Measurements from ENCODE around the gene CYP4F8.
A peak's percentile ranks its signal among the peaks of the same experiment; 100 is the strongest.

Gene CYP4F8

GRCh38 chr19:15631817-15632216 lies 16.8 kb downstream of the CYP4F8 start:
- Histone ChIP-seq H3K36me3 (ENCODE audit: control insufficient read depth, insufficient read depth, low read length) (no peaks in the 10 kb centered on the region), H3K4me3 (replicated peaks; ENCODE audit: low read depth, low read length) (no peak overlapping the region), H3K27me3 (replicated peaks; ENCODE audit: control insufficient read depth, insufficient read depth, low read length) (no peaks in the 10 kb centered on the region; the same call in 1 of the 2 replicates)
- TF ChIP-seq CTCF (IDR thresholded peaks at IDR 0.05; ENCODE audit: insufficient read depth, low read length, poor library complexity, severe bottlenecking): peak; percentile 36
- DNase-seq (ENCODE audit: extremely low read depth, insufficient read length): no peak

GRCh38 chr19:15633082-15633835 lies 18.2 kb downstream of the CYP4F8 start:
- DNase-seq (ENCODE audit: extremely low read depth, insufficient read length): no peak
- TF ChIP-seq CTCF (IDR thresholded peaks at IDR 0.05; ENCODE audit: insufficient read depth, low read length, poor library complexity, severe bottlenecking): no peak

GRCh38 chr19:15634105-15634504 lies 19.1 kb downstream of the CYP4F8 start:
- no peak for TF ChIP-seq CTCF (IDR thresholded peaks at IDR 0.05; ENCODE audit: insufficient read depth, low read length, poor library complexity, severe bottlenecking)
- no peaks in the 10 kb centered on the region for H3K36me3 ChIP-seq (ENCODE audit: control insufficient read depth, insufficient read depth, low read length)
- no peak for DNase-seq (ENCODE audit: extremely low read depth, insufficient read length)
- H3K27me3 ChIP-seq (replicated peaks; ENCODE audit: control insufficient read depth, insufficient read depth, low read length): no peaks in the 10 kb centered on the region; the same call in 1 of the 2 replicates
- H3K4me3 ChIP-seq (replicated peaks; ENCODE audit: low read depth, low read length): no peak overlapping the region

More at GRCh38 chr19:15633082-15633835, 18.2 kb downstream of the CYP4F8 start:
- Histone ChIP-seq H3K36me3 (ENCODE audit: control insufficient read depth, insufficient read depth, low read length) (no peaks in the 10 kb centered on the region), H3K4me3 (replicated peaks; ENCODE audit: low read depth, low read length) (no peak overlapping the region), H3K27me3 (replicated peaks; ENCODE audit: control insufficient read depth, insufficient read depth, low read length) (no peaks in the 10 kb centered on the region; the same call in 1 of the 2 replicates)

GRCh38 chr19:15635016-15635805 lies 20.2 kb downstream of the CYP4F8 start:
- Histone ChIP-seq H3K36me3 (ENCODE audit: control insufficient read depth, insufficient read depth, low read length) (no peaks in the 10 kb centered on the region), H3K4me3 (replicated peaks; ENCODE audit: low read depth, low read length) (no peak overlapping the region), H3K27me3 (replicated peaks; ENCODE audit: control insufficient read depth, insufficient read depth, low read length) (no peaks in the 10 kb centered on the region; the same call in 1 of the 2 replicates)
- TF ChIP-seq CTCF (IDR thresholded peaks at IDR 0.05; ENCODE audit: insufficient read depth, low read length, poor library complexity, severe bottlenecking): no peak
- no peak for DNase-seq (ENCODE audit: extremely low read depth, insufficient read length)

- DNase-seq (ENCODE audit: extremely low read depth, insufficient read length): no peak
- no peaks in the 10 kb centered on the region for H3K36me3 ChIP-seq (ENCODE audit: control insufficient read depth, insufficient read depth, low read length)
- no peaks in the 10 kb centered on the region; the same call in 1 of the 2 replicates for H3K27me3 ChIP-seq (replicated peaks; ENCODE audit: control insufficient read depth, insufficient read depth, low read length)
- no peak for TF ChIP-seq CTCF (IDR thresholded peaks at IDR 0.05; ENCODE audit: insufficient read depth, low read length, poor library complexity, severe bottlenecking)
- no peak overlapping the region for H3K4me3 ChIP-seq (replicated peaks; ENCODE audit: low read depth, low read length)
Observed at GRCh38 chr19:15636026-15636425, 21.0 kb downstream of the CYP4F8 start.

All from GM06990 (cell line).